HEK293 (cell line): ENCODE results near the gene PAFAH1B2.

Experiments used
- CTCF ChIA-PET: fragments of 350-600 bp; formaldehyde crosslinking; extraction: SDS; loops from one replicate; lab custom pipeline; 2021; ENCODE audit warnings: antibody characterized with exemption; lab: Yijun Ruan, JAX
- POLR2A ChIA-PET: fragments of 300-600 bp; formaldehyde crosslinking; extraction: SDS; loops from one replicate; lab custom pipeline; 2020; ENCODE audit warnings: antibody characterized with exemption, inconsistent platforms; lab: Yijun Ruan, JAX
- H3K27ac ChIP-seq: fragments of 200-500 bp; sonication (Bioruptor generic); 2 replicates; pipeline ENCODE4 v1.5.1; 2014; ENCODE audit warnings: low read depth, low read length, control low read depth, inconsistent platforms; ENCODE audit errors: extremely low read depth
- H3K36me3 ChIP-seq, 2 experiments: fragments of 200-500 bp in 1 of 2; sonication (Bioruptor generic) in 1 of 2; 1 replicate in 1 of 2; 2 replicates in 1 of 2; pipeline ENCODE4 v1.5.1; 2014 to 2017; ENCODE audit warnings: inconsistent platforms in 2 of 2, low read length in 2 of 2; ENCODE audit not compliant: control insufficient read depth in 2 of 2, insufficient read depth in 1 of 2
- H3K4me1 ChIP-seq: fragments of 200-500 bp; sonication (Bioruptor generic); 2 replicates; pipeline ENCODE4 v1.5.1; 2014; ENCODE audit warnings: mild to moderate bottlenecking, low read length, inconsistent platforms; ENCODE audit not compliant: control insufficient read depth, insufficient read depth
- H3K4me3 ChIP-seq: 2 replicates; pipeline ENCODE4 v1.5.1; 2011; ENCODE audit warnings: low read depth, mild to moderate bottlenecking, control low read depth, low read length, moderate library complexity
- H3K9me3 ChIP-seq: fragments of 200-500 bp; sonication (Bioruptor generic); 2 replicates; pipeline ENCODE4 v1.5.1; 2014; ENCODE audit warnings: low read depth, low read length, inconsistent platforms; ENCODE audit not compliant: control insufficient read depth, insufficient read depth
- BCL11B ChIP-seq: fragments of 450-650 bp; formaldehyde crosslinking; IDR thresholded peaks from 2 replicates; pipeline ENCODE4 v1.5.1; 2016; ENCODE audit warnings: low read depth, missing biosample characterization, missing genetic modification characterization
- FEZF1 ChIP-seq: fragments of 450-650 bp; formaldehyde crosslinking; IDR thresholded peaks from 2 replicates; pipeline ENCODE4 v1.5.1; 2016; ENCODE audit warnings: missing biosample characterization, missing genetic modification characterization
- GFI1B ChIP-seq: fragments of 450-650 bp; formaldehyde crosslinking; IDR thresholded peaks from 2 replicates; pipeline ENCODE4 v1.5.1; 2016; ENCODE audit warnings: missing biosample characterization, missing genetic modification characterization
- KLF10 ChIP-seq: fragments of 450-650 bp; IDR thresholded peaks from 2 replicates; pipeline ENCODE4 v1.5.1; 2018; ENCODE audit warnings: missing biosample characterization, mild to moderate bottlenecking, missing genetic modification characterization
- OSR2 ChIP-seq: fragments of 450-650 bp; formaldehyde crosslinking; IDR thresholded peaks from 2 replicates; pipeline ENCODE4 v1.5.1; 2016; ENCODE audit warnings: missing biosample characterization, missing genetic modification characterization
- OVOL3 ChIP-seq: fragments of 450-650 bp; formaldehyde crosslinking; IDR thresholded peaks from 2 replicates; pipeline ENCODE4 v1.5.1; 2016; ENCODE audit warnings: missing biosample characterization, missing genetic modification characterization
- TRIM28 ChIP-seq: IDR thresholded peaks from 2 replicates; pipeline ENCODE4 v1.6.1; 2011; ENCODE audit warnings: low read length, control low read depth, borderline replicate concordance
- WT1 ChIP-seq: fragments of 450-650 bp; formaldehyde crosslinking; IDR thresholded peaks from 2 replicates; pipeline ENCODE4 v1.5.1; 2016; ENCODE audit warnings: missing biosample characterization, missing genetic modification characterization
- ZBTB17 ChIP-seq: fragments of 450-650 bp; formaldehyde crosslinking; IDR thresholded peaks from 2 replicates; pipeline ENCODE4 v1.5.1; 2016; ENCODE audit warnings: missing biosample characterization, missing genetic modification characterization
- ZFHX2 ChIP-seq: fragments of 450-650 bp; formaldehyde crosslinking; conservative IDR thresholded peaks from 2 replicates; pipeline ENCODE4 v1.5.1; 2016; ENCODE audit warnings: missing biosample characterization, missing genetic modification characterization
- ZNF112 ChIP-seq: fragments of 450-650 bp; formaldehyde crosslinking; IDR thresholded peaks from 2 replicates; pipeline ENCODE4 v1.5.0; 2017; ENCODE audit warnings: missing biosample characterization, missing genetic modification characterization
- ZNF138 ChIP-seq: fragments of 450-650 bp; formaldehyde crosslinking; IDR thresholded peaks from 2 replicates; pipeline ENCODE4 v1.5.1; 2016; ENCODE audit warnings: missing biosample characterization, missing genetic modification characterization, borderline replicate concordance
- ZNF169 ChIP-seq: fragments of 450-650 bp; formaldehyde crosslinking; IDR thresholded peaks from 2 replicates; pipeline ENCODE4 v1.5.1; 2016; ENCODE audit warnings: missing biosample characterization, missing genetic modification characterization
- ZNF214 ChIP-seq: fragments of 450-650 bp; formaldehyde crosslinking; IDR thresholded peaks from 2 replicates; pipeline ENCODE4 v1.5.1; 2017; ENCODE audit warnings: missing biosample characterization, mild to moderate bottlenecking, missing genetic modification characterization, borderline replicate concordance
- ZNF24 ChIP-seq: fragments of 450-650 bp; formaldehyde crosslinking; IDR thresholded peaks from 2 replicates; pipeline ENCODE4 v1.5.1; 2016; ENCODE audit warnings: missing biosample characterization, missing genetic modification characterization
- ZNF274 ChIP-seq, 2 experiments: fragments of 200-500 bp in 1 of 2; fragments of 450-650 bp in 1 of 2; sonication (Bioruptor generic) in 1 of 2; formaldehyde crosslinking in 1 of 2; IDR thresholded peaks; 2 replicates each; pipeline versions ENCODE4 v1.5.1 to v1.6.1; 2014 to 2016; ENCODE audit warnings: borderline replicate concordance in 1 of 2, inconsistent platforms in 1 of 2, low read length in 1 of 2, missing biosample characterization in 1 of 2, missing genetic modification characterization in 1 of 2
- ZNF324 ChIP-seq: fragments of 450-650 bp; formaldehyde crosslinking; IDR thresholded peaks from 2 replicates; pipeline ENCODE4 v1.5.1; 2016; ENCODE audit warnings: missing biosample characterization, missing genetic modification characterization
- ZNF354C ChIP-seq: fragments of 450-650 bp; formaldehyde crosslinking; IDR thresholded peaks from 2 replicates; pipeline ENCODE4 v1.5.1; 2016; ENCODE audit warnings: missing biosample characterization, missing genetic modification characterization, low read depth, borderline replicate concordance
- ZNF366 ChIP-seq: fragments of 450-650 bp; formaldehyde crosslinking; conservative IDR thresholded peaks from 2 replicates; pipeline ENCODE4 v1.5.1; 2016; ENCODE audit warnings: missing biosample characterization, missing genetic modification characterization
- ZNF510 ChIP-seq: fragments of 450-650 bp; formaldehyde crosslinking; IDR thresholded peaks from 2 replicates; pipeline ENCODE4 v1.5.1; 2018; ENCODE audit warnings: mild to moderate bottlenecking, missing genetic modification characterization, missing biosample characterization; ENCODE audit not compliant: insufficient replicate concordance
- ZNF521 ChIP-seq: fragments of 450-650 bp; formaldehyde crosslinking; IDR thresholded peaks from 2 replicates; pipeline ENCODE4 v1.5.1; 2017; ENCODE audit warnings: missing biosample characterization, mild to moderate bottlenecking, missing genetic modification characterization
- ZNF623 ChIP-seq: fragments of 450-650 bp; formaldehyde crosslinking; IDR thresholded peaks from 2 replicates; pipeline ENCODE4 v1.5.1; 2016; ENCODE audit warnings: missing biosample characterization, missing genetic modification characterization
- ZNF658 ChIP-seq: fragments of 450-650 bp; formaldehyde crosslinking; IDR thresholded peaks from 2 replicates; pipeline ENCODE4; 2016; ENCODE audit warnings: missing biosample characterization, missing genetic modification characterization
- ZNF707 ChIP-seq: fragments of 450-650 bp; formaldehyde crosslinking; IDR thresholded peaks from 2 replicates; pipeline ENCODE4 v1.5.1; 2016; ENCODE audit warnings: missing biosample characterization, missing genetic modification characterization
- ZSCAN23 ChIP-seq: fragments of 450-650 bp; formaldehyde crosslinking; IDR thresholded peaks from 2 replicates; pipeline ENCODE4 v1.5.1; 2016; ENCODE audit warnings: missing biosample characterization, missing genetic modification characterization
- ZSCAN30 ChIP-seq: fragments of 450-650 bp; IDR thresholded peaks from 2 replicates; pipeline ENCODE4 v1.5.1; 2018; ENCODE audit warnings: missing biosample characterization, mild to moderate bottlenecking, missing genetic modification characterization, moderate library complexity
- TF ChIP-seq, protein P1 (sequence below): fragments of 450-650 bp; formaldehyde crosslinking; IDR thresholded peaks from 2 replicates; pipeline ENCODE4 v1.5.1; 2016; ENCODE audit warnings: missing biosample characterization, missing genetic modification characterization
- TF ChIP-seq, protein P2 (sequence below): fragments of 450-650 bp; formaldehyde crosslinking; IDR thresholded peaks from 2 replicates; pipeline ENCODE4 v1.5.1; 2016; ENCODE audit warnings: missing biosample characterization, missing genetic modification characterization
- TF ChIP-seq, protein P3 (sequence below): fragments of 450-650 bp; formaldehyde crosslinking; optimal IDR thresholded peaks from 2 replicates; pipeline ENCODE3; 2016; ENCODE audit warnings: missing biosample characterization, mild to moderate bottlenecking, missing genetic modification characterization
- TF ChIP-seq, protein P4 (sequence below): sonication (generic); formaldehyde crosslinking; IDR thresholded peaks from 2 replicates; pipeline ENCODE4 v1.8.1; 2022; ENCODE audit warnings: mild to moderate bottlenecking, moderate library complexity, missing genetic modification reagents
- TF ChIP-seq, protein P5 (sequence below): fragments of 450-650 bp; formaldehyde crosslinking; IDR thresholded peaks from 2 replicates; pipeline ENCODE4 v1.5.1; 2016; ENCODE audit warnings: missing biosample characterization, missing genetic modification characterization

PAFAH1B2 gene

DNA sequence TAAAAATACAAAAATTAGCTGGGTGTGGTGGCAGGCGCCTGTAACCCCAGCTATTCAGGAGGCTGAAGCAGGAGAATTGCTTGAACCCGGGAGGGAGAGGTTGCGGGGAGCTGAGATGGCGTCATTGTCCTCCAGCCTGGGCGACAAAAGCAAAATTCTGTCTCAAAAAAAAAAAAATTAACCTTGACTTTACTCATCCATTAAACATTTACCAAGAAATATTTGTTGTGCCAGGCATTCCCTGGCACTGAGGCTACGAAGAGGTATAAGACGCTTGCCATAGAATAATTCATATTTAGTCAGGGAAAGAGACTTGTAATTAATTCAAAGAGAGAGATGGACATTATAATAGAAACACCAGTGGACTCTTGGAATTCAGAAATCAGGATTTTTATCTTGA, 13.2 kb upstream of the PAFAH1B2 start:
- H3K9me3 ChIP-seq, result no peaks in the 10 kb centered on the region
- H3K27ac ChIP-seq, result no peak overlapping the region
- ChIA-PET POLR2A (no interaction called here), CTCF (interaction anchor here (0.7 kb wide), 1 partner anchor 235 kb away, joined by 3 read pairs; no protein-coding TSS in a partner anchor)
- no peaks in the 10 kb centered on the region for H3K36me3 ChIP-seq
- H3K4me3 ChIP-seq, result no peak overlapping the region
- no peaks in the 10 kb centered on the region for H3K4me1 ChIP-seq
- TF ChIP-seq ZSCAN30 (tag by site-specific recombination) (no peak), ZNF138 (tag by site-specific recombination) (no peak), ZSCAN23 (tag by site-specific recombination) (no peak), ZNF214 (no peak), ZNF366 (tag by site-specific recombination) (no peak), ZNF623 (tag by site-specific recombination) (no peak), KLF10 (no peak), ZNF169 (no peak), ZNF707 (no peak), OSR2 (tag by site-specific recombination) (no peak), ZNF112 (no peak), ZNF521 (tag by site-specific recombination) (no peak), BCL11B (tag by site-specific recombination) (no peak), WT1 (no peak), ZNF510 (no peak), OVOL3 (no peak), GFI1B (tag by site-specific recombination) (no peak), ZNF324 (no peak)
- TF ChIP-seq, protein P1, sequence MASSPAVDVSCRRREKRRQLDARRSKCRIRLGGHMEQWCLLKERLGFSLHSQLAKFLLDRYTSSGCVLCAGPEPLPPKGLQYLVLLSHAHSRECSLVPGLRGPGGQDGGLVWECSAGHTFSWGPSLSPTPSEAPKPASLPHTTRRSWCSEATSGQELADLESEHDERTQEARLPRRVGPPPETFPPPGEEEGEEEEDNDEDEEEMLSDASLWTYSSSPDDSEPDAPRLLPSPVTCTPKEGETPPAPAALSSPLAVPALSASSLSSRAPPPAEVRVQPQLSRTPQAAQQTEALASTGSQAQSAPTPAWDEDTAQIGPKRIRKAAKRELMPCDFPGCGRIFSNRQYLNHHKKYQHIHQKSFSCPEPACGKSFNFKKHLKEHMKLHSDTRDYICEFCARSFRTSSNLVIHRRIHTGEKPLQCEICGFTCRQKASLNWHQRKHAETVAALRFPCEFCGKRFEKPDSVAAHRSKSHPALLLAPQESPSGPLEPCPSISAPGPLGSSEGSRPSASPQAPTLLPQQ (tag by site-specific recombination), result no peak

DNA sequence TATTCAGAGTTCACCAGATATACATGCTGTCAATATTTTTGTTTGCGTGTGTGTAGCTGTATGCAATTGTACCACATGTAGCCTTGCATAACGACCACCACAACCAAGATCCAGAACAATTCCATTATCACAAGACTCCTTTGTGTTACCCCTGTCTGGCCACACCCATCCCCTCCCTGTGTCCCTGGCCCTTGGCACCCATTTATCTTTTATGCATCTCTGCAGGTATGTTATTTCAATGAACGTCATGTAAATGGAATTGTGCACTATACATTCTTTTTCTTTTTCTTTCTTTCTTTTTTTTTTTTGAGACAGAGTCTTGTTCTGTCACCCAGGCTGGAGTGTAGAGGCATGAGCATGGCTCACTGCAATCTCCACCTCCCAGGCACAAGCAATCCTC, 9.7 kb upstream of the PAFAH1B2 start:
- CTCF ChIA-PET, result interaction anchor here (2.1 kb wide), 1 partner anchor 10 kb away, joined by 4 read pairs; no protein-coding TSS in a partner anchor
- POLR2A ChIA-PET, result no interaction called here
- TF ChIP-seq ZNF24 (tag by site-specific recombination) (no peak), ZFHX2 (tag by site-specific recombination) (no peak), FEZF1 (tag by site-specific recombination) (no peak), ZBTB17 (tag by site-specific recombination) (no peak), TRIM28 (no peak), ZNF354C (tag by site-specific recombination) (no peak), ZNF658 (no peak), ZNF274 (IDR thresholded peaks at IDR 0.05; ENCODE audit: low read length) (no peak), ZNF274 (tag by site-specific recombination; IDR thresholded peaks at IDR 0.05; ENCODE audit: borderline replicate concordance) (no peak)
- TF ChIP-seq, protein P2, sequence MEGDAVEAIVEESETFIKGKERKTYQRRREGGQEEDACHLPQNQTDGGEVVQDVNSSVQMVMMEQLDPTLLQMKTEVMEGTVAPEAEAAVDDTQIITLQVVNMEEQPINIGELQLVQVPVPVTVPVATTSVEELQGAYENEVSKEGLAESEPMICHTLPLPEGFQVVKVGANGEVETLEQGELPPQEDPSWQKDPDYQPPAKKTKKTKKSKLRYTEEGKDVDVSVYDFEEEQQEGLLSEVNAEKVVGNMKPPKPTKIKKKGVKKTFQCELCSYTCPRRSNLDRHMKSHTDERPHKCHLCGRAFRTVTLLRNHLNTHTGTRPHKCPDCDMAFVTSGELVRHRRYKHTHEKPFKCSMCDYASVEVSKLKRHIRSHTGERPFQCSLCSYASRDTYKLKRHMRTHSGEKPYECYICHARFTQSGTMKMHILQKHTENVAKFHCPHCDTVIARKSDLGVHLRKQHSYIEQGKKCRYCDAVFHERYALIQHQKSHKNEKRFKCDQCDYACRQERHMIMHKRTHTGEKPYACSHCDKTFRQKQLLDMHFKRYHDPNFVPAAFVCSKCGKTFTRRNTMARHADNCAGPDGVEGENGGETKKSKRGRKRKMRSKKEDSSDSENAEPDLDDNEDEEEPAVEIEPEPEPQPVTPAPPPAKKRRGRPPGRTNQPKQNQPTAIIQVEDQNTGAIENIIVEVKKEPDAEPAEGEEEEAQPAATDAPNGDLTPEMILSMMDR (tag by site-specific recombination), result no peak
- TF ChIP-seq, protein P3, sequence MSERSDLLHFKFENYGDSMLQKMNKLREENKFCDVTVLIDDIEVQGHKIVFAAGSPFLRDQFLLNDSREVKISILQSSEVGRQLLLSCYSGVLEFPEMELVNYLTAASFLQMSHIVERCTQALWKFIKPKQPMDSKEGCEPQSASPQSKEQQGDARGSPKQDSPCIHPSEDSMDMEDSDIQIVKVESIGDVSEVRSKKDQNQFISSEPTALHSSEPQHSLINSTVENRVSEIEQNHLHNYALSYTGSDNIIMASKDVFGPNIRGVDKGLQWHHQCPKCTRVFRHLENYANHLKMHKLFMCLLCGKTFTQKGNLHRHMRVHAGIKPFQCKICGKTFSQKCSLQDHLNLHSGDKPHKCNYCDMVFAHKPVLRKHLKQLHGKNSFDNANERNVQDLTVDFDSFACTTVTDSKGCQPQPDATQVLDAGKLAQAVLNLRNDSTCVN (tag by site-specific recombination), result no peak
- TF ChIP-seq, protein P4, sequence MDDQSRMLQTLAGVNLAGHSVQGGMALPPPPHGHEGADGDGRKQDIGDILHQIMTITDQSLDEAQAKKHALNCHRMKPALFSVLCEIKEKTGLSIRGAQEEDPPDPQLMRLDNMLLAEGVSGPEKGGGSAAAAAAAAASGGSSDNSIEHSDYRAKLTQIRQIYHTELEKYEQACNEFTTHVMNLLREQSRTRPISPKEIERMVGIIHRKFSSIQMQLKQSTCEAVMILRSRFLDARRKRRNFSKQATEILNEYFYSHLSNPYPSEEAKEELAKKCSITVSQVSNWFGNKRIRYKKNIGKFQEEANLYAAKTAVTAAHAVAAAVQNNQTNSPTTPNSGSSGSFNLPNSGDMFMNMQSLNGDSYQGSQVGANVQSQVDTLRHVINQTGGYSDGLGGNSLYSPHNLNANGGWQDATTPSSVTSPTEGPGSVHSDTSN (CRISPR knock-in tag), result no peak
- TF ChIP-seq, protein P5, sequence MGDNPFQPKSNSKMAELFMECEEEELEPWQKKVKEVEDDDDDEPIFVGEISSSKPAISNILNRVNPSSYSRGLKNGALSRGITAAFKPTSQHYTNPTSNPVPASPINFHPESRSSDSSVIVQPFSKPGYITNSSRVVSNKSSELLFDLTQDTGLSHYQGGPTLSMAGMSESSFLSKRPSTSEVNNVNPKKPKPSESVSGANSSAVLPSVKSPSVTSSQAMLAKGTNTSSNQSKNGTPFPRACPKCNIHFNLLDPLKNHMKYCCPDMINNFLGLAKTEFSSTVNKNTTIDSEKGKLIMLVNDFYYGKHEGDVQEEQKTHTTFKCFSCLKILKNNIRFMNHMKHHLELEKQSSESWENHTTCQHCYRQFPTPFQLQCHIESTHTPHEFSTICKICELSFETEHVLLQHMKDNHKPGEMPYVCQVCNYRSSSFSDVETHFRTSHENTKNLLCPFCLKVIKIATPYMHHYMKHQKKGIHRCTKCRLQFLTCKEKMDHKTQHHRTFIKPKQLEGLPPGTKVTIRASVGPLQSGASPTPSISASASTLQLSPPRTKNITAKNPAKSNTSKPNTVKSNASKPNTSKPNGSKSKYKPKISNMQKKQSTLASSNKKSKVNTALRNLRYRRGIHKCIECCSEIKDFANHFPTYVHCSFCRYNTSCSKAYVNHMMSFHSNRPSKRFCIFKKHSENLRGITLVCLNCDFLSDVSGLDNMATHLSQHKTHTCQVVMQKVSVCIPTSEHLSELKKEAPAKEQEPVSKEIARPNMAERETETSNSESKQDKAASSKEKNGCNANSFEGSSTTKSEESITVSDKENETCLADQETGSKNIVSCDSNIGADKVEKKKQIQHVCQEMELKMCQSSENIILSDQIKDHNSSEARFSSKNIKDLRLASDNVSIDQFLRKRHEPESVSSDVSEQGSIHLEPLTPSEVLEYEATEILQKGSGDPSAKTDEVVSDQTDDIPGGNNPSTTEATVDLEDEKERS (tag by site-specific recombination), result no peak

More for the DNA sequence above, 9.7 kb upstream of the PAFAH1B2 start:
- Histone ChIP-seq H3K4me3 (no peak overlapping the region), H3K36me3 (no peaks in the 10 kb centered on the region), H3K4me1 (no peaks in the 10 kb centered on the region), H3K27ac (no peak overlapping the region), H3K9me3 (no peaks in the 10 kb centered on the region)
